ENCODE results near the gene CSGALNACT2. TPM values are rescaled to one million over a fixed set of nuclear protein-coding genes. Genes with fewer than 3 reads are reported as not detected.
A peak's percentile ranks its signal among the peaks of the same experiment; 100 is the strongest.

CSGALNACT2 gene
- total RNA-seq, 2 donors from 2014 or later = 31.4 to 41.3 TPM

GRCh38 chr10:43156590-43157341 is 18.5 kb downstream of the CSGALNACT2 start:
- no peaks in the 10 kb centered on the region for H3K9me3 Mint-ChIP-seq
- H3K27ac Mint-ChIP-seq = peak overlapping the region; percentile 33 to 44
- DNase-seq (ENCODE audit: low spot score) (no peak), ATAC-seq (no peak)
- H3K4me3 Mint-ChIP-seq = no peak overlapping the region
- peaks cover 43 to 51% of the 10 kb centered on the region in 2 donors for H3K4me1 Mint-ChIP-seq (ENCODE audit: low read depth in 2 of 2)
- peaks cover 12% of the 10 kb centered on the region for H3K36me3 Mint-ChIP-seq
- H3K27me3 Mint-ChIP-seq = no peaks in the 10 kb centered on the region

GRCh38 chr10:43158636-43159035 is 20.4 kb downstream of the CSGALNACT2 start:
- ATAC-seq (no peak), DNase-seq (ENCODE audit: low spot score) (no peak)
- peaks cover 54 to 65% of the 10 kb centered on the region in 2 donors for H3K4me1 Mint-ChIP-seq (ENCODE audit: low read depth in 2 of 2)
- no peak overlapping the region for H3K4me3 Mint-ChIP-seq
- H3K36me3 Mint-ChIP-seq = peaks cover 20% of the 10 kb centered on the region
- no peaks in the 10 kb centered on the region for H3K9me3 Mint-ChIP-seq
- no peaks in the 10 kb centered on the region for H3K27me3 Mint-ChIP-seq
- no peak overlapping the region for H3K27ac Mint-ChIP-seq

- peak; percentile 77 to 87 for ATAC-seq
- Mint-ChIP-seq H3K27me3 (no peaks in the 10 kb centered on the region), H3K27ac (peak overlapping the region; percentile 77 to 81), H3K4me3 (peak overlapping the region; percentile 56), H3K9me3 (no peaks in the 10 kb centered on the region), H3K36me3 (peaks cover 20% of the 10 kb centered on the region), H3K4me1 (ENCODE audit: low read depth in 2 of 2) (peaks cover 48 to 62% of the 10 kb centered on the region in 2 donors)
- no peak for DNase-seq (ENCODE audit: low spot score)
Measured at GRCh38 chr10:43160046-43160920, 22.0 kb downstream of the CSGALNACT2 start.

- peak; percentile 86 to 89 for ATAC-seq
- peaks cover 42 to 56% of the 10 kb centered on the region in 2 donors for H3K4me1 Mint-ChIP-seq (ENCODE audit: low read depth in 2 of 2)
- peaks cover 20% of the 10 kb centered on the region for H3K36me3 Mint-ChIP-seq
- no peaks in the 10 kb centered on the region for H3K27me3 Mint-ChIP-seq
- DNase-seq (ENCODE audit: low spot score) = no peak
- peak overlapping the region; percentile 56 for H3K4me3 Mint-ChIP-seq
- no peaks in the 10 kb centered on the region for H3K9me3 Mint-ChIP-seq
- H3K27ac Mint-ChIP-seq = peak overlapping the region; percentile 77 to 81
Measured at GRCh38 chr10:43160921-43161255, 22.6 kb downstream of the CSGALNACT2 start.

- Mint-ChIP-seq H3K36me3 (peaks cover 14% of the 10 kb centered on the region), H3K4me1 (ENCODE audit: low read depth in 2 of 2) (peaks cover 27 to 46% of the 10 kb centered on the region in 2 donors), H3K4me3 (peak overlapping the region; percentile 56), H3K27me3 (no peaks in the 10 kb centered on the region), H3K27ac (peak overlapping the region; percentile 77 to 81), H3K9me3 (no peaks in the 10 kb centered on the region)
- DNase-seq (ENCODE audit: low spot score) = peak; percentile 73
- ATAC-seq = peak; percentile 76 to 78
Measured at GRCh38 chr10:43162604-43163003, 24.4 kb downstream of the CSGALNACT2 start.

GRCh38 chr10:43166207-43166879 is 28.1 kb downstream of the CSGALNACT2 start:
- DNase-seq (ENCODE audit: low spot score) (no peak), ATAC-seq (no peak)
- Mint-ChIP-seq H3K36me3 (peaks cover 38% of the 10 kb centered on the region), H3K4me3 (no peak overlapping the region), H3K9me3 (no peaks in the 10 kb centered on the region), H3K27ac (no peak overlapping the region), H3K27me3 (no peaks in the 10 kb centered on the region), H3K4me1 (ENCODE audit: low read depth in 2 of 2) (peaks cover 28 to 45% of the 10 kb centered on the region in 2 donors)

GRCh38 chr10:43166880-43167497 is 28.7 kb downstream of the CSGALNACT2 start:
- H3K9me3 Mint-ChIP-seq = no peaks in the 10 kb centered on the region
- DNase-seq (ENCODE audit: low spot score) (no peak), ATAC-seq (no peak)
- no peak overlapping the region for H3K4me3 Mint-ChIP-seq
- H3K4me1 Mint-ChIP-seq (ENCODE audit: low read depth in 2 of 2) = peaks cover 22 to 42% of the 10 kb centered on the region in 2 donors
- no peak overlapping the region for H3K27ac Mint-ChIP-seq
- H3K27me3 Mint-ChIP-seq = no peaks in the 10 kb centered on the region
- H3K36me3 Mint-ChIP-seq = peaks cover 31% of the 10 kb centered on the region

GRCh38 chr10:43167498-43167889 is 29.2 kb downstream of the CSGALNACT2 start:
- DNase-seq (ENCODE audit: low spot score) = no peak
- no peak for ATAC-seq
- no peak overlapping the region for H3K27ac Mint-ChIP-seq
- H3K27me3 Mint-ChIP-seq = no peaks in the 10 kb centered on the region
- H3K9me3 Mint-ChIP-seq = no peaks in the 10 kb centered on the region
- H3K4me1 Mint-ChIP-seq (ENCODE audit: low read depth in 2 of 2) = peaks cover 20 to 42% of the 10 kb centered on the region in 2 donors
- no peak overlapping the region for H3K4me3 Mint-ChIP-seq
- H3K36me3 Mint-ChIP-seq = peaks cover 31% of the 10 kb centered on the region

GRCh38 chr10:43170491-43170890 is 32.2 kb downstream of the CSGALNACT2 start:
- DNase-seq (ENCODE audit: low spot score) (no peak), ATAC-seq (no peak)
- Mint-ChIP-seq H3K27ac (peak overlapping the region in 1 of 2 donors; percentile 9), H3K27me3 (no peaks in the 10 kb centered on the region), H3K4me3 (no peak overlapping the region), H3K36me3 (peaks cover 38% of the 10 kb centered on the region), H3K4me1 (ENCODE audit: low read depth in 2 of 2) (peaks cover 24 to 42% of the 10 kb centered on the region in 2 donors), H3K9me3 (no peaks in the 10 kb centered on the region)

GRCh38 chr10:43172645-43173044 is 34.4 kb downstream of the CSGALNACT2 start:
- Mint-ChIP-seq H3K4me1 (ENCODE audit: low read depth in 2 of 2) (peaks cover 24 to 38% of the 10 kb centered on the region in 2 donors), H3K27ac (peak overlapping the region; percentile 10 to 29), H3K4me3 (no peak overlapping the region), H3K27me3 (no peaks in the 10 kb centered on the region), H3K36me3 (peaks cover 43% of the 10 kb centered on the region), H3K9me3 (no peaks in the 10 kb centered on the region)
- peak in 1 of 2 donors; percentile 68 for ATAC-seq
- no peak for DNase-seq (ENCODE audit: low spot score)

GRCh38 chr10:43173120-43173519 is 34.9 kb downstream of the CSGALNACT2 start:
- Mint-ChIP-seq H3K4me3 (no peak overlapping the region), H3K36me3 (peaks cover 48% of the 10 kb centered on the region), H3K27me3 (no peaks in the 10 kb centered on the region), H3K4me1 (ENCODE audit: low read depth in 2 of 2) (peaks cover 24 to 38% of the 10 kb centered on the region in 2 donors), H3K9me3 (no peaks in the 10 kb centered on the region), H3K27ac (peak overlapping the region; percentile 10 to 29)
- DNase-seq (ENCODE audit: low spot score) (no peak), ATAC-seq (no peak)

GRCh38 chr10:43174969-43175368 is 36.7 kb downstream of the CSGALNACT2 start:
- Mint-ChIP-seq H3K9me3 (no peaks in the 10 kb centered on the region), H3K4me3 (no peak overlapping the region), H3K4me1 (ENCODE audit: low read depth in 2 of 2) (peaks cover 27 to 34% of the 10 kb centered on the region in 2 donors), H3K36me3 (peaks cover 46% of the 10 kb centered on the region), H3K27ac (no peak overlapping the region), H3K27me3 (no peaks in the 10 kb centered on the region)
- no peak for ATAC-seq
- no peak for DNase-seq (ENCODE audit: low spot score)

- Mint-ChIP-seq H3K9me3 (no peaks in the 10 kb centered on the region), H3K27me3 (no peaks in the 10 kb centered on the region), H3K4me3 (no peak overlapping the region), H3K27ac (no peak overlapping the region), H3K36me3 (peaks cover 45% of the 10 kb centered on the region), H3K4me1 (ENCODE audit: low read depth in 2 of 2) (peaks cover 24 to 32% of the 10 kb centered on the region in 2 donors)
- ATAC-seq = no peak
- DNase-seq (ENCODE audit: low spot score) = no peak
Measured at GRCh38 chr10:43176271-43176670, 38.0 kb downstream of the CSGALNACT2 start.
